A549 (cell line): ENCODE data around the gene VAMP1. TPM values are rescaled to one million over a fixed set of nuclear protein-coding genes. Genes with fewer than 3 reads are reported as not detected.

Experiments
- ATAC-seq, 2 experiments: fragments of 200-7000 bp in 1 of 2; fragments of >200 bp in 1 of 2; cut with Nextera tagmentation in 1 of 2; cut with Tn5 transposase in 1 of 2; 3 replicates each; pipeline versions ENCODE4 v1.8.0 to v1.9.1; 2018 to 2020; ENCODE audit warnings: mild to moderate bottlenecking in 1 of 2, moderate library complexity in 1 of 2
- CTCF ChIA-PET: fragments of 300-600 bp; sonication (Branson Sonifier 250); formaldehyde crosslinking; extraction: SDS; loops from one replicate; lab custom pipeline; 2021; ENCODE audit warnings: antibody characterized with exemption, inconsistent platforms; lab: Yijun Ruan, JAX
- POLR2A ChIA-PET: fragments of 350-600 bp; formaldehyde crosslinking; extraction: SDS; loops from one replicate; lab custom pipeline; 2021; ENCODE audit warnings: antibody characterized with exemption, inconsistent platforms; lab: Yijun Ruan, JAX
- DNase-seq, 2 experiments: peaks; one replicate each; pipeline versions ENCODE4 v3.0.0 to v3.0.0-alpha.2; 2011 to 2016; ENCODE audit warnings: low read depth in 1 of 2, low spot score in 1 of 2
- FAIRE-seq: peaks from 2 replicates; lab custom pipeline; 2011; peaks lifted over from hg19 to GRCh38; lab: Jason Lieb, UNC
- H3K27ac ChIP-seq, 2 experiments: fragments of >200 bp; sonication (Bioruptor Twin); formaldehyde crosslinking; 3 replicates each; pipeline ENCODE4 v1.5.1; 2016 to 2017
- H3K4me1 ChIP-seq: fragments of >200 bp; sonication (Bioruptor Twin); formaldehyde crosslinking; 3 replicates; pipeline ENCODE4 v1.6.1; 2016
- H3K4me2 ChIP-seq: fragments of >200 bp; sonication (Bioruptor Twin); formaldehyde crosslinking; 3 replicates; pipeline ENCODE4 v1.6.1; 2016
- H3K4me3 ChIP-seq: fragments of >200 bp; sonication (Bioruptor Twin); formaldehyde crosslinking; 3 replicates; pipeline ENCODE4 v1.5.1; 2016
- H3K9me3 ChIP-seq: fragments of >200 bp; sonication (Bioruptor Twin); formaldehyde crosslinking; 3 replicates; pipeline ENCODE4 v1.6.1; 2016
- BCL3 ChIP-seq: fragments of >200 bp; sonication (Bioruptor Twin); formaldehyde crosslinking; IDR thresholded peaks from 3 replicates; pipeline ENCODE4 v1.6.1; 2016
- BHLHE40 ChIP-seq: IDR thresholded peaks from 2 replicates; pipeline ENCODE4 v1.6.1; 2012; ENCODE audit warnings: low read depth, low read length, inconsistent platforms
- CEBPB ChIP-seq, 2 experiments: fragments of >200 bp in 1 of 2; sonication (Bioruptor Twin) in 1 of 2; formaldehyde crosslinking in 1 of 2; IDR thresholded peaks; 2 replicates each; pipeline ENCODE4 v1.6.1; 2012 to 2016
- CHD4 ChIP-seq: fragments of 200-600 bp; sonication (generic); IDR thresholded peaks from 2 replicates; pipeline ENCODE4 v1.6.1; 2016; ENCODE audit warnings: antibody characterized with exemption, mild to moderate bottlenecking, borderline replicate concordance
- EHF ChIP-seq: fragments of 250-450 bp; sonication (Bioruptor Pico); IDR thresholded peaks from 2 replicates; pipeline ENCODE4 v1.5.0; 2020; ENCODE audit warnings: mild to moderate bottlenecking
- ELK1 ChIP-seq: fragments of 150-350 bp; IDR thresholded peaks from 2 replicates; pipeline ENCODE4 v1.6.1; 2014; ENCODE audit warnings: low read depth, mild to moderate bottlenecking, low read length
- FOSB ChIP-seq: fragments of 250-450 bp; sonication (Bioruptor Pico); IDR thresholded peaks from 2 replicates; pipeline ENCODE4 v1.5.0; 2020; ENCODE audit warnings: mild to moderate bottlenecking, moderate library complexity
- FOSL2 ChIP-seq, 2 experiments: fragments of 450-650 bp in 1 of 2; fragments of >200 bp in 1 of 2; sonication (Bioruptor Twin) in 1 of 2; formaldehyde crosslinking; IDR thresholded peaks; 2 replicates each; pipeline versions ENCODE4 v1.5.0 to v1.6.1; 2016 to 2020; ENCODE audit warnings: mild to moderate bottlenecking in 1 of 2, moderate library complexity in 1 of 2
- FOXS1 ChIP-seq: fragments of 250-450 bp; sonication (Bioruptor Pico); IDR thresholded peaks from 2 replicates; pipeline ENCODE4 v1.5.0; 2020; ENCODE audit warnings: mild to moderate bottlenecking, moderate library complexity
- GATA3 ChIP-seq: IDR thresholded peaks from 2 replicates; pipeline ENCODE4 v1.6.1; 2012; ENCODE audit warnings: borderline replicate concordance
- HOXA7 ChIP-seq: fragments of 250-450 bp; sonication (Bioruptor Pico); IDR thresholded peaks from 2 replicates; pipeline ENCODE4 v1.5.0; 2020; ENCODE audit warnings: mild to moderate bottlenecking, moderate library complexity
- HOXB13 ChIP-seq: fragments of 250-450 bp; sonication (Bioruptor Pico); IDR thresholded peaks from 2 replicates; pipeline ENCODE4 v1.5.0; 2020; ENCODE audit warnings: low read depth, mild to moderate bottlenecking, moderate library complexity
- JUN ChIP-seq, 2 experiments: fragments of >200 bp; sonication (Bioruptor Twin); formaldehyde crosslinking; IDR thresholded peaks; 2 replicates in 1 of 2; 3 replicates in 1 of 2; pipeline ENCODE4 v1.6.1; 2016 to 2017
- JUNB ChIP-seq: fragments of >200 bp; sonication (Bioruptor Twin); formaldehyde crosslinking; IDR thresholded peaks from 2 replicates; pipeline ENCODE4 v1.6.1; 2016
- MAZ ChIP-seq: fragments of 150-350 bp; IDR thresholded peaks from 2 replicates; pipeline ENCODE4 v1.6.1; 2014; ENCODE audit warnings: antibody characterized with exemption, low read depth, low read length, borderline replicate concordance
- NFE2L2 ChIP-seq: fragments of 150-350 bp; conservative IDR thresholded peaks from 2 replicates; pipeline ENCODE4 v1.6.1; 2014; ENCODE audit warnings: low read length
- PHF8 ChIP-seq: fragments of 200-600 bp; sonication (generic); IDR thresholded peaks from 2 replicates; pipeline ENCODE4 v1.6.1; 2016; ENCODE audit warnings: low read depth, mild to moderate bottlenecking, antibody characterized with exemption, moderate library complexity, borderline replicate concordance
- RAD21 ChIP-seq, 2 experiments: fragments of >200 bp in 1 of 2; sonication (Bioruptor Twin) in 1 of 2; formaldehyde crosslinking in 1 of 2; IDR thresholded peaks in 1 of 2; conservative IDR thresholded peaks in 1 of 2; 2 replicates in 1 of 2; 3 replicates in 1 of 2; pipeline ENCODE4 v1.6.1; 2012 to 2018; ENCODE audit warnings: inconsistent platforms in 1 of 2
- RARB ChIP-seq: fragments of 250-450 bp; sonication (Bioruptor Pico); IDR thresholded peaks from 2 replicates; pipeline ENCODE4 v1.8.0; 2021; ENCODE audit warnings: mild to moderate bottlenecking, moderate library complexity
- REST ChIP-seq: fragments of 200-600 bp; sonication (generic); IDR thresholded peaks from 2 replicates; pipeline ENCODE4 v1.6.1; 2016; ENCODE audit warnings: antibody characterized with exemption, mild to moderate bottlenecking, moderate library complexity
- TP53 ChIP-seq: fragments of 250-450 bp; sonication (Bioruptor Pico); IDR thresholded peaks from 2 replicates; pipeline ENCODE4 v1.5.0; 2021; ENCODE audit warnings: mild to moderate bottlenecking, moderate library complexity
- ZC3H11A ChIP-seq: fragments of 450-650 bp; IDR thresholded peaks from 2 replicates; pipeline ENCODE4 v1.6.1; 2014; ENCODE audit warnings: antibody characterized with exemption, mild to moderate bottlenecking
- ZNF302 ChIP-seq: fragments of 250-450 bp; sonication (Bioruptor Pico); IDR thresholded peaks from 2 replicates; pipeline ENCODE4 v1.9.0; 2021; ENCODE audit warnings: inconsistent platforms, mild to moderate bottlenecking, moderate library complexity
- WGBS: methylation state at CpG from one replicate; pipeline ENCODE4 v1.1.6; 2017; ENCODE audit errors: missing lambda C conversion rate; 5-methylcytosine and 5-hydroxymethylcytosine counted together
- polyA plus RNA-seq, 4 experiments: library from polyadenylated mRNA; depleted of rRNA in 3 of 4; stranded (reverse); fragments of >200 nt; fragmentation: RNase III in 1 of 4; extraction: RNeasy Plus Mini Kit Qiagen cat#74134 plus additional on column Dnase treatment in 1 of 4; gene quantifications; 2 replicates in 3 of 4; 3 replicates in 1 of 4; pipeline ENCODE4 v1.2.3, GENCODE V29; 2011 to 2017
- TF ChIP-seq, protein P1 (sequence below): fragments of 450-650 bp; IDR thresholded peaks from 2 replicates; pipeline ENCODE4 v1.6.1; 2014; ENCODE audit warnings: antibody characterized with exemption
- TF ChIP-seq, protein P2 (sequence below): IDR thresholded peaks from 2 replicates; pipeline ENCODE4 v1.6.1; 2012

The VAMP1 gene
- polyA plus RNA-seq, 2 of the 4 experiments (the other 2 are of a cell fraction): 17.6 to 22.7 TPM

GRCh38 chr12:6494258-6494743 is 23.8 kb upstream of the VAMP1 start:
- peaks cover 25% of the 10 kb centered on the region for H3K4me1 ChIP-seq
- no peak for ATAC-seq
- no peaks in the 10 kb centered on the region for H3K9me3 ChIP-seq
- TF ChIP-seq FOXS1 (CRISPR knock-in tag) (0 out of 2 replicates have a peak, but pooled peaks have one; percentile 25), GATA3 (no peak), CEBPB (IDR thresholded peaks at IDR 0.05) (no peak), JUN (IDR thresholded peaks at IDR 0.05) (no peak), NFE2L2 (no peak), ELK1 (no peak), JUNB (no peak), HOXA7 (CRISPR knock-in tag) (0 out of 2 replicates have a peak, but pooled peaks have one; percentile 31), ZNF302 (CRISPR knock-in tag) (no peak), REST (no peak), BHLHE40 (no peak), MAZ (no peak)
- TF ChIP-seq, all 56 proteins: peak for 2
- ChIA-PET POLR2A (interaction anchor here (0.8 to 1.8 kb wide), 3 partner anchors 23 to 41 kb away, joined by 3 to 39 read pairs (median 4); partner anchors contain the start of genes GAPDH and VAMP1), CTCF (interaction anchor here (0.9 to 2.1 kb wide), 2 partner anchors 18 to 45 kb away, joined by 3 to 7 read pairs; no protein-coding TSS in a partner anchor)
- Histone ChIP-seq H3K27ac (peak overlapping the region; percentile 65 to 80), H3K4me2 (peak overlapping the region; percentile 80), H3K4me3 (peak overlapping the region; percentile 80)
- WGBS: under 1% methylated on average over 14 of the region's 14 CpGs
- DNase-seq (no peak), FAIRE-seq (peak; percentile 7)

GRCh38 chr12:6493497-6494257 is 23.2 kb upstream of the VAMP1 start, which contains the start of gene NCAPD2:
Gene NCAPD2 (plus strand): TSS chr12:6494102. CDS start chr12:6495099, 997 bp downstream.
- 2% methylated on average over 43 of the region's 49 CpGs for WGBS
- peak; percentile 7 for FAIRE-seq
- CTCF ChIA-PET: interaction anchor here (0.7 to 1.4 kb wide), 7 partner anchors 12 to 71 kb away, joined by 3 to 8 read pairs (median 3); partner anchors contain the start of gene VAMP1
- peak; percentile 92 for TF ChIP-seq FOSB
- TF ChIP-seq, protein P1, sequence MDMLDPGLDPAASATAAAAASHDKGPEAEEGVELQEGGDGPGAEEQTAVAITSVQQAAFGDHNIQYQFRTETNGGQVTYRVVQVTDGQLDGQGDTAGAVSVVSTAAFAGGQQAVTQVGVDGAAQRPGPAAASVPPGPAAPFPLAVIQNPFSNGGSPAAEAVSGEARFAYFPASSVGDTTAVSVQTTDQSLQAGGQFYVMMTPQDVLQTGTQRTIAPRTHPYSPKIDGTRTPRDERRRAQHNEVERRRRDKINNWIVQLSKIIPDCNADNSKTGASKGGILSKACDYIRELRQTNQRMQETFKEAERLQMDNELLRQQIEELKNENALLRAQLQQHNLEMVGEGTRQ: no peak
- no peak for TF ChIP-seq FOSL2 (IDR thresholded peaks at IDR 0.05)
- TF ChIP-seq FOSL2 (CRISPR knock-in tag; IDR thresholded peaks at IDR 0.05): no peak
- peak; percentile 69 to 82; a peak in 4 of 5 replicates for TF ChIP-seq JUN (IDR thresholded peaks at IDR 0.05)
- TF ChIP-seq RAD21 (conservative IDR thresholded peaks at IDR 0.05 in 1 of 2, IDR thresholded peaks at IDR 0.05 in 1 of 2): no peak
- peak; percentile 72; the same call in 1 of the 2 replicates for TF ChIP-seq HOXB13
- no peak for TF ChIP-seq ZC3H11A
- 0 out of 2 replicates have a peak, but pooled peaks have one; percentile 1 for TF ChIP-seq RARB
- TF ChIP-seq NFE2L2: no peak
- TF ChIP-seq MAZ: peak; percentile 62; the same call in 1 of the 2 replicates
- TF ChIP-seq TP53: no peak
- TF ChIP-seq, protein P2, sequence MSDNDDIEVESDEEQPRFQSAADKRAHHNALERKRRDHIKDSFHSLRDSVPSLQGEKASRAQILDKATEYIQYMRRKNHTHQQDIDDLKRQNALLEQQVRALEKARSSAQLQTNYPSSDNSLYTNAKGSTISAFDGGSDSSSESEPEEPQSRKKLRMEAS: peak; percentile 88
- TF ChIP-seq EHF: 0 out of 2 replicates have a peak, but pooled peaks have one; percentile 25
- no peak for TF ChIP-seq BCL3
- no peak for TF ChIP-seq CHD4
- TF ChIP-seq PHF8: no peak; the same call in 1 of the 2 replicates
- 0 out of 2 replicates have a peak, but pooled peaks have one; percentile 57 for TF ChIP-seq ZNF302 (CRISPR knock-in tag)

More at GRCh38 chr12:6493497-6494257, 23.2 kb upstream of the VAMP1 start, which contains the start of gene NCAPD2:
- peak; percentile 90 to 98 for DNase-seq
- POLR2A ChIA-PET: interaction anchor here (0.7 to 1.8 kb wide), 20 partner anchors 9 to 259 kb away, joined by 3 to 39 read pairs (median 4); partner anchors contain the start of genes GAPDH, MLF2, NOP2 and VAMP1
- Histone ChIP-seq H3K9me3 (no peaks in the 10 kb centered on the region), H3K27ac (peak within 1 kb of the TSS; percentile 90 to 93), H3K4me3 (peak within 1 kb of the TSS; percentile 80), H3K4me1 (peaks cover 25% of the 10 kb centered on the region), H3K4me2 (peak within 1 kb of the TSS; percentile 92)
- ATAC-seq: peak; percentile 94 to 95
